Measurements from ENCODE around the gene ITPK1.
"Not testable (repeated sequence)": the region's sequence is repeated elsewhere in the genome, so short reads cannot be mapped to it uniquely, and the experiment has no call there.

- not testable (repeated sequence) for TF ChIP-seq CTCF, POLR2A (IDR thresholded peaks at IDR 0.05)
Measured at GRCh38 chr14:93131257-93131820, 15.6 kb upstream of the ITPK1 start.

Measured in thyroid gland (tissue), 4 donors.